GM21390 (cell line): ENCODE results near the gene WBP11.

Source experiments
- ATAC-seq: cut with Tn5 transposase; IDR thresholded peaks from one replicate; pipeline ENCODE4 v1.9.1; 2021; ENCODE audit not compliant: unreplicated experiment

The WBP11 gene

DNA sequence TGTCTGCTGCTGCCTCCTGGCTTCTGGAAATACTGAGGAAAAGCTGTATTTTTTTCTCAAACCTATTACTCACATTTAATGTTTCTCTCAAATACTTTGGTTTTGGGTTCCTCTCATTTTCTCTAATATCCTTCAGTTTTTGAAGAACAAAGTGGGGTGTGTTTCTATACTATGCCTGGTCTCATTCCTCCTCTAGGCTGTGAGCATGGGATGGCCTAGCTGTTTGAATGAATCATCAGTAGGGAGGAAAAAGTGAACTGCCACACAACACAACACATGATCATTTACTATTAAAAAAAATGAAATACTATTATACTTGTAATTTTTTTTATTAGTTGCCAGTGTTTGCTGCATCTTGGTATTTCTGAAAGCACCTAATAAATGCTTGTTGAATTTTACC lies 22.0 kb upstream of the WBP11 start:
- no peak for ATAC-seq

DNA sequence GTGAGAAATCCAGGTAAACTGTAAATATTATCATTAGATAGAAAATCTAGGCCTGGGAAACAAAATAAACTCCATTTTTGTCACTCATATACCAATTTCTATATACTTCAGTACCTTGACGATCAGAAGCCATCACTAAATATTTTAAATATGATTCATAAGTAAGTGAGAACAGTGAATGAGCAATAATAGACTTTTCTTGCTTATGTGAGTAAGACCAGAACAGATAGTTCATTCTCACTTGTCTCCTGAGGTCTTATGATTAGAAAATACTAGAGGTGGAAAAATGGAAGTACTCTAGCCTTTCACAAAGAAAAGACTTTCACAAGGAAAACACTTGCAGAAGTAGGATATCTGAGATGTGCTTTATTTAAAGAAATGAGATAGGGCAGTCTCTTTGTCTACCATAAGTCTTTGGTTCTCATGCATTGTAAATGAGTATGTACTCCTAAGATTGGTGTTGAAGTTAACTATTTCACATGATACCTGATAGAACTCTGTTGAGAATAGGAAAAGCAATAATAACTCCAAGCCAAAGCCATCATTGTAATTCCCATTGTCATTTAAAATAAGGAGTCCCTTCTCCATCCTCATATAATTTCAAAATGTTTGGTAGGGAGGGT lies 20.8 kb upstream of the WBP11 start:
- no peak for ATAC-seq

DNA sequence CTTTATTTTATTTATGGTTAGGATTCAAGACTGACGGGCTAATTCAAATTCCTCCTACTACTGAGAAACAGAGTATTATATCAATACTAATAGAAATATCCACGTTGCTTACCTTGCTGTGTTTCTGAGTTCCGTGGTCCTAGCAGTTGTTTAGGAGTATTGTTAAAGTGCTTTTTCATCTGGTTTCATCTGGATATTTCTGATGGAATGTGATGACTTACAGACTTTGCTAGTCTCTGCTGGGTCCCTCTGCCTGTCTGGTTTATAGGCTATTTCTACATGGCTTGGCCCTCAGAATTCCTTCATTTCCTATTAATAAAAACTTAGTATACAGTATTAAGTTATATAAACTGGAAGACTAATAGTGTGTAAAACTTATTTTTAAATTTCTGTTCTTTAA lies 10.7 kb upstream of the WBP11 start, which contains the start of gene SMCO3:
Gene SMCO3 (minus strand): TSS at position 169 of the 400 bp plus-strand sequence. CDS start 7,502 bp downstream, outside the sequence.
- ATAC-seq = no peak

DNA sequence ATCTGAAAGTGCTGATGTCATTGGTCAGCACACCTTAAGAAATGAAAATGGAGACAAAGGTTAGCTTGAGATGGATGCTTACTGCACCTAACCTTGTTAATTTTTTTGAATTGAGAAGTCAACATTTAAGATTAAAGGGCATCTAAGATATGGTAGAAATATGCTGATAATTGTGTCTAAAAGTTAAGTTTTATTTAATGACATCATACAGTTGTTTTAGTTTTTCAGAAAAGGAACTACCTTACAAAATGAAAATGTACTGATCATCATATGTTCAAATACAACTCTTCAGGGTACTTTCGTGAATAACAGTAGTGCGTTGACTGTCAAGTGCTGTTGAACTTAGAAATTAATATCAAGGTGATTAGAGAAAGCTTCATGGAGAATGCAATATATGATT lies 8.2 kb upstream of the WBP11 start:
- no peak for ATAC-seq

DNA sequence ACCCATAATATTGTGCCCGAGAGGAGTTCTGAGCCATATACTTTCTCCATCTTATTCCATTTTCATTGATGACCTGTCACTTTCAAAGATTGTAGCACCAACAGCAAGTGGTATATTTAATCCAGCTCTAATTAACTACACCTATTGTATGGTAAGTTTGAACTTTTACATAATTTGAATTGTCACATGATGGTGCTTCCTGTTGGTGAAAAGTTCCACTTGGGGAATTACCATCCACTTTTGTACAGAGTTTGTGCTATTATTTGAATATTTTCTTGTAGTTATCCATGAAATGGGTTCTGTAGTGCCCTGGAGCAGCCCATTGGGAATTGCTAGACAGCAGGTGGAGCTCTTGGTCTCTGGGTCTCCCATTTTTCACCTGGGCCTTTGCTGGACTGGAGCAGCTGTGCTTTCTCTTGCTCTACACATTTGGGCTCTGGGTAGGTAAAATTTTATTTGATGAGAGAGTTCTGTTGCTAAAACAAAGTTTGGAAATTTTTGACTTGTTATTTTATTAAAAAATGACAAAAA lies 7.7 kb upstream of the WBP11 start:
- no peak for ATAC-seq

DNA sequence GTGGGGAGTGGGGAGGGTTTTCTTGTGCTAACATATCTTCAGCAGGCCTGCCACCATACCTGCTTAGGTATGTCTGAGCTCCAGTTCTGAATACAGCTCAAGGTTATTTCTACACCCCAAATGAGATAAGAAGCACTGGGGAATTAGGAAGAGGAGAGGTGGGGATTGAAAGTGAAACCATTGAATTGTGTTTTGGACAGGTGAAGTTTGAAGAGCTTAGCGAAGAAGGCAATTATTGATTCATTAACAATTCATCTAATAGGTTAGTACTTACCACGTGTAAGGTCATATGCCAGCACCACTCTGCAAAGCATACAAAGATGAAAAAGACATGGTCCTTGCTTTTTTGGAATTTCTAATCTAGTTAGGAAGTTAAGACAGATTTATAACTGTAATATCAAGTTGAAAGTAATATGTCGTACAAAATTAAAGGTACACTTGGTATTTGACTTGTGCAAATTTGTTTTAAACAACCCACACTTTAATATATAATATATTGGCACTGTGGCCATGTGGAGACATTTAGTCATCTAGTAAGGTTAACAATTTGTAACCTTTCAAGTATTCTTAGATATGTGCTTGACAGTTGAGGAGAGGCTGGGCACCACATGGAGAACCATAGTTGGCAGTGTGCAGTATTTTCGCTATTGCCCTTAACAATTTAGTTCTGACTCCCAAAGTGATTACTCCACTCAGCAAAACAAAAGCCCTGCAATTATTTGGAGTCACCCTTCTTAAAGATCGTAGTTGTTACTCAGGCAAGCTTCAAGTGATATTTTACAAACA lies 7.1 kb upstream of the WBP11 start:
- no peak for ATAC-seq

DNA sequence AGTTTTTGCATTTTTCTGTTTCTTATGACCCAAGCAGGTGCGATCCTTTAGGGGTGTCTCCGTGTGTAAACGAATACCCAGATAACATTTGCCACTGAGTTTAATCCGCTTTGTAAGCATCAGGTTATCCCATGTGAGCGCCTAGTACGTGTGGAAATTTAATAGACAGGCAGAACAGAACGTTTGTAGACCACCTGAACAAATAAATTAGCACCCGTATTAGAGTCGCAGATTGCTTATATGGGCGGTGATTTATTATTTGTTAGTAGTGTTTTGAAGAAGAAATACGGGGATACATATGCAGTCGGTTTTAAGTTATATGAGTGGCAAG lies 517 bp upstream of the WBP11 start:
- ATAC-seq = peak; percentile 21

DNA sequence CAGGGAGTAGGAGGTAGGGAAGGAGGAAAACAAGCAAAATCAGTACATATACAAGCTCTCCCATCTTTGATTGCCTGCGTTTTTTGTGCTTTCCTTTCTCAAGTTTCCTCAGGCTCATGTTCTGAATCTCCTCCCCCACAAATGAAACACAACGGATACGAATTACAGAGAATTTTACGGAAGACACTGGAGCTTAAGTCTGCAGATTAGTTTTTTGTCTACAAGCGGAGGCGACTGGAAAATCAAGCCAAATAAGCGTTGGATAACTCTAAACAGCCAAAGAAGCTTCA lies 612 bp downstream of the WBP11 start:
- no peak for ATAC-seq

DNA sequence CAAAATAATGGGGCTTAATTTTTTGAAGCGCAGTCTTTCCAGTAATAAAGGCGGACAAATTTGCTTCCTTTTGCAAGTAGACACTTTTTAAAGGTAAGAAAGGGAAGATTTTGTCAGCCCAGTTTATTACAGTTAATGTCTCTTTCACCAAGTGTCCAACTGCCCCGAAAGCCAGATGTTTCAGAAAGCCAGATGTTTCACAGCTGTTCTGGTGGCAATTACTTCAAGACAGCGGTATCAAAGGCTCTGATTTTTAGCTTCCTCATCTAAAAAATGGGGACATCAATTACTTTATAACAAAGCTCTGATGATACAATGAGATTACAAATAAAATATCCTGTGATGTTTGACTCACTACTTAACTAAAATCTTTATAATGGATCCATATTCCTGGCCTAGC lies 1.0 kb downstream of the WBP11 start:
- no peak for ATAC-seq

DNA sequence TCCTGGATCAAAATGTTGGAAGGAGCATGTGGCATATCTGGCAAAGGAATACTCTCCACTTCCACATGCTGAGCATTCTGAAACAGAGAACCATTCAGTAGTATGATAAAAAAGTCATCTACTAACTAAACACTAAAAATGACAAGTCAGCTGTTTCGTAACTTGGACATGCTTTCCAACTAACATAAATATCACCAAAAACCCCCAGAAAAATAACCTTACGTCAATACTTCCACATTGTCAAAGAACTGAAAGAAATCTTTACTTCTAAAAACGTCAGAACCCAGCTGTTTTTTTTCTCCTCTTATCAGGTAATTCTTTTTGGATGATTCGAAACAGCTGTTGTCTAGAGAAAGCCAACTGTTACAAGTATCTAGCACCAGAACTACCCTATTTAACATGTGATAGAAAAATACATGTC lies 8.2 kb downstream of the WBP11 start:
- no peak for ATAC-seq

DNA sequence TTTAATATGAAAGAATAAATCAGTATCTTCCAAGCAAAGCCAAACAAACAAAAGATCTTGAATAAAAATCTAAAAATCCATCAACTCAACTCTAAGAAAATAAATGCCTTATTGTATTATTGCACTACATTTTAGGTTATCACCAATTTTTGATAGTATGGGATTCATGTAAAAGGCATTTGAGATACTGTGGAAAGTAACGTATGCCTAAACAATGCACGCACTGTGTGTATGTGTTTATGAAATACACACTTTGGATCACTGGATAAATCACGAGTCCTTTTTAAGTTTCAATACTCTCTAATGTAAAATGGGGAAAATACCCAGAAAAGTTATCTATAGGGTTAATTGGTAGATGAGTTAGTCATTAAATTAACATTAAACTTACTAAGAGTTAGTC lies 17.7 kb downstream of the WBP11 start:
- ATAC-seq = no peak

DNA sequence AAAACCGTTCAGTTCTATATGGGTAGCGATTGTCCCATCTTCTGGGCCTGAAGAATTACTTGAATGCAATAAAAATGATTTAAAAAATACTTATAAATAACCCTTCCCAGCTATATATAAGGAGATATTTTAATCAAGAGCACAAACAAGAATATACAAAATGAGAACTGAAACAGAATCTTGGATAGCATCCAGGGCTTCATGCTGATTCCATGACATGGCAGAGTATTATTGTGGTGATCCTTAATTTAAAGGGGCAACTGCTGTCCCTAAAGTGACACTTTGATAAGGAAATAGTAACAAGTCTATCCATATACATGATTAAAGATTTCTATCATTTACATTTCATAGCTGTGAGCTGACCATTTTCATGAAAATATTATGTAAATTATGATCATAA lies 18.8 kb downstream of the WBP11 start:
- no peak for ATAC-seq

DNA sequence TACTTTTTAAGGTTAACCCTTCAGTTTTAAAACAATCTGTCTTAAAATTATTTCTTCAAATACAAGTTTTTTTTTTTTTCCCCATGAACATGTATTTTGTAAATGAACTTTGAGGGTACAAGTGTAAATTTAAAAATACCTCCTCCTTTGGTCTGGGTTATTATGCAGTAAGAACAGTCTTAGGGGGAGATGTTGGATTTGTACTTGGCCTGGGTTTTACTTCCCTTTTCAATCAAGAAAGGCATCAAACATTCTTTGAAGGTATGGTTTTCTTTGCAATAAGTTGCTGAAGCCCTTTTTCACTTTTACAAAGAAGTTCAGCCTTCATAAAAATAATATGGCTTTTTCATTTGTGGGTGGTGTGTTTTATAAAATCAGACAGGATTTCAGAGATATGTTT lies 20.5 kb downstream of the WBP11 start:
- no peak for ATAC-seq

DNA sequence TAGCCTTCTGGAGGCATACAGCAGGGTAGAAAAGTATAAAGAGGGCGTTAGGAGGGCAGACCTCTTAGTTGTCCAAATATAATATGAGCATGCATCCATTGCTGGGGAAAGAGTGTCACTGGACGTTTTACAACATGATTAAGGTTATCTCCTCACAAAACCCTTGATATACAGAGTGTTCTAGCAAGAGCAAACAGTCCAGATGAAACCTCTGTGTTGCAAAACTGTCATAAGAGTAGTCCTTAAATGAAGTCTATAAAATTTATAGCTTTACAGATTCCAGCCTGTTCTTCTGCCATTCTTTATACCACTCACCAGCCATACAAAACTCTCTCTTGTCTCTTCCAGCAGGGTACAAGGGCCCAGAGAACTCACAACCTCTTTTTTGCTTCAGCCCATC lies 21.7 kb downstream of the WBP11 start:
- no peak for ATAC-seq

DNA sequence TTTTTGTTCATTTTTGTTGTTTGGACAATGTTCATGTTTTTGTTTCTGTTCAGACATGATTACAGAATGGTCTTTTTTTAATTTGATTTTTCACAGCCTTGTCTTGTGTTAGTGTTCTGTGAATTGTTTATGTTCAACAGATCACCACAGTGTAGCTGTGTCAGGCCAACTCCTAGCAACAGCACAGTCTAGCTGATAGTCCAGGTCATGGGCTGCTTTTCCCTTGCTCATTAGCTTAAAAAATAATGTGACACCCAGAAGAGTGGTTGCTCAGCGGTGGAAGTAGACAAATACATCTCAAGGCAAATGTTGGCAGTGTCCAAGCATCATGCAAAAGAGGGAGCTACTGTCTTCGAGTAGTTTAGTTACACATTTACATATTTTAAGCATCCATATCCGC lies 22.4 kb downstream of the WBP11 start:
- ATAC-seq = no peak

DNA sequence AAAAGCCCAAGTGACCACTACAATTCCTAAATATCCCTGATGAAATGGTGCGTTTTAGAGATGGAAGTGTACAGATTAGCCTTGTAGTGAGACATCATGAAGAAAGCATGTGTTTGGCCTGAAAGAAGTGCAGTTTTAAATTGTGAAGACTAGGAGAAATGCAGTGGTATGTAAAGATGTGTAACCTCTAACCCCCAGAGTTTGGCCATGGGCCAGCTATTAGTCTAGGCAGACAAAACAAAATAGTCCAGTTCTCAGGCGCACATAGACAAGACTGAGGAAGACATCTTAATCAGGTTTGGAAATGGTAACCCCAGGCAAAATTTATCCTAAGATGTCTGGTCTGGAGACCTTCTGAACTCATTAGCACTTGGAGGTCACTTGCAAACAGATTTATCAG lies 23.4 kb downstream of the WBP11 start:
- no peak for ATAC-seq

DNA sequence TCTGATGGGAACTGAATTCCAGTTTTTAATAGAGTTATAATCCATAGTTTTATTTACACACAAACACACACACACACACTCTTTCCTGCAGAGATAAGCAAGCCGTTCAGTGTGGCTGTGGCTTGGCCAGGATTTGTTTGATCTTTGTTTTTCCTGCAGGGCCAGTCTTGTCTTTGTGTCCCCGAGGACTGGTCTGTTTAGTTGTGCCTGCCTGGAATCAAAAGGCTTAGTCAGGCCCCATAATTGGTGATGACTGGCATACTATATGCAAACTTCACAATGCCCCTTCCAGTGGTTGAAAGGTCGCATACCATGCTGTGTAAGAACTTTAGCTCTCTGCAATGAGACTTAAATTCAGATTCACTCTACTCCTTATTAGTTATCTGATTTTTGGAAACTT lies 26.0 kb downstream of the WBP11 start:
- ATAC-seq = no peak

DNA sequence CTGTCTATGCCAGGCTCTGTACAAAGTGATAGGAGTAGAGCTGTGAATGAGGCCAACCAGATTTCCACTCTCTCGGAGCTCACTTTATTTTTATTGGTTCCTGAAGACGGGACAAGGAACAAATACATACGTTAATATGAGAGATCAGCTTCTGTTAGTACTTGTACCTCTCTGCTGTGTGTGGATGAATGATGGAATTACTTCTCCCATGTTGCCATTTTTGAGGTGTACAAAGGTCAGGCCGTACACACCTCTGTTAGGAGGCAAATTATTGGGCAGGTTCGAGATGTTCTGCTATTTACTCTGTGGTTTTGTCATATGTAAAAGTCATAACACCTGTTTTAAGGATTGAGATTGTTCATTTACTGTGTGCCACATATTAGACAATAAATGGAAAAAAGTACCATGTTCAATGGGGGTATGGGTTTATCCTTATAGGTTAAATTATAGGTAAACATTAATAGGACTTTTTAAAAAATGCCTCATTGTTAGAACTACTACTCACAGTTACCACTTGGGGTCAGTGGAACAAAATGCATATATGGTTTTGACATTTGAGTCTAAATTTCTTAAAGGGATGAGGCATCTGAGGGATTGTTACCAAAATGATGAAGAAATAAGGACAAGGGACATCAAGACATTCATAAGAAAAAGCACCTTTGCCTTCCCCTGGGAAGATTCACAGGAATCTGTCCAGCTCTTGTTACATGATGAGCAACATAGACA lies 26.9 kb downstream of the WBP11 start:
- ATAC-seq = no peak

DNA sequence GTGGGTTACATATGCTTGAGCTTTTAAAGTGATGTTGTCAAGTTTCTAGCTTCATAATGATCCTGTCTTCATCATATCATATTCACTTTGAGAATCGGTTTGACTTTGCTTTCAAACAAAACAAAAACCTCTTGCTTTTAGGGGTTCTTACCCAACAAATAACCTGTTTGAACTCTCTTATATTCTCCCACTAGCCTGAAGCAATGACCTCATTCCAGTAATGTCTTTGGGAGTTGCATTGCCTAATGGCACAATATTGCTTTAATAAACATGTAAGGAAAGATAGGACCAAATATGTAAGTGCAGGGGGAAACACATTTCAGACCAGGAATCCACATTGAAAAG lies 27.7 kb downstream of the WBP11 start:
- ATAC-seq = no peak

DNA sequence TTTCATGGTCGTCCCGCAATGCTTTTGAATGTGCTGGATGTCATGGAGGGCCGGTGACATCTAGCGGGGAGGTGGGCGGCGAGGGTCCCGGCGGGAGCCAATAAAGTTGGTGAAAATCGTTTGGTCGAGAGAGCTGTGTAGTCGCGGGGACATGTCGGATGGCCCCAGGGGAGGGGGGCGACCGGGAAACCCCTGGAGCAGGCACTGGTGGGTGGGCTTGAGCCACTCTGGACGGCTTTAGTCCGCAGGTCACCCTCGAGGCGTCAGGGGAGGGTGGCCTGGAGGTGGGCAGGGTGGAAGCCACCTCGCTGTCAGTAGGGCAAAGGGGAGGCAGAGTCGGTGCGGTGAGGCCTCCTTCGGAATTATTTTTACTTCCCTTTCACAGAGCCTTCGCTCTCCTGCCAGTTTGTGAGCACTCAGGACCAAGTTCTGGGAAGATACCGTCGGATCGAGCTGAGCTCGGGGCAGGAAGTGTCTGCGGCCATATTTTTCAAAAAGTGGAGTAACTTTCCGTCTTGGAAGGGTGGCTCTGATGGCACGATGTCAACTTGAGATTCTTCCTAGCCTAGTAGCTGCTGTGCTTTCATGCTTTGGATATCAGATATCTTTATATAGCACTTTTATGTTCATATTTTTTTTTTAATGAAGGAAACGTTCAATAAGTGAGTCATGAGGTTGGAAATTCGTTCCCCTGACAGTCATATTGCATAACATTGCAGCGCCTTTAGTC lies 28.2 kb downstream of the WBP11 start:
- ATAC-seq = no peak

DNA sequence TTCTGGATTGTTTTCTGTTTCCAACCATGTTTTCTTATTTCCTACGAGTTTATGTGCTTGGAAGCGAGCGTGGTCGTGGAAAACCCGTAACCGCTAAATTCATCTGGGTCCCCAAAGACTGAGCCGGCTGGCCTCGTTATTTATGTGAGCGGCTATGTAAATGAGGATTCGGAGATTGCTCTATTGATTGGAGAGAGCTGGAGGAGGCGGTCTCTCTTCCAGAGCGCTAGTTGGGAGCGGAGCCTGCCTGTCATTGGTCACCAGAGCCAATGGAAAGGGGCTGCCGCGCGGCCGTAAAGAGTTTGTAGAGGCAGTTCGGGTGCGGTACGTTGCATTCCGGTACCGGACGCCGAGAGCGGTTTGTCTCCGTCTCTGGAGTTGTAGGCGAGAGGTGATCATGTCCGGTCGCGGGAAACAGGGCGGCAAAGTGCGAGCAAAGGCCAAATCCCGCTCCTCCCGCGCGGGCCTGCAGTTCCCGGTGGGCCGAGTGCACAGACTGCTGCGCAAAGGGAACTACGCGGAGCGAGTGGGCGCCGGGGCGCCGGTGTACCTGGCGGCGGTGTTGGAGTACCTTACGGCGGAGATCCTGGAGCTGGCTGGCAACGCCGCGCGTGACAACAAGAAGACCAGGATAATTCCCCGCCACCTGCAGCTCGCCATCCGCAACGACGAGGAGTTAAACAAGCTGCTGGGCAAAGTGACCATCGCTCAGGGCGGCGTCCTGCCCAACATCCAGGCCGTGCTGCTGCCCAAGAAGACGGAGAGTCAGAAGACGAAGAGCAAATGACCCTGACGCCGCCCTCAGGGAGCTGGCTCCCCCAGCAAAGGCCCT lies 29.0 kb downstream of the WBP11 start:
- peak; percentile 52 for ATAC-seq
